Placental epithelial cell (primary cell): ENCODE data around the gene FBXO4. TPM values are rescaled to one million over a fixed set of nuclear protein-coding genes. Genes with fewer than 3 reads are reported as not detected.

ENCODE experiments used
- small RNA-seq: library from RNA; depleted of rRNA; stranded (forward); fragments of <200 nt; gene quantifications from one replicate; pipeline ENCODE3, GENCODE V24; 2012
- total RNA-seq: library from RNA; depleted of rRNA; stranded (reverse); fragments of >200 nt; gene quantifications from 2 replicates; pipeline ENCODE4 v1.2.3, GENCODE V29; 2012

Gene FBXO4
- 9.2 and 14.5 TPM in 2 replicates for total RNA-seq

DNA sequence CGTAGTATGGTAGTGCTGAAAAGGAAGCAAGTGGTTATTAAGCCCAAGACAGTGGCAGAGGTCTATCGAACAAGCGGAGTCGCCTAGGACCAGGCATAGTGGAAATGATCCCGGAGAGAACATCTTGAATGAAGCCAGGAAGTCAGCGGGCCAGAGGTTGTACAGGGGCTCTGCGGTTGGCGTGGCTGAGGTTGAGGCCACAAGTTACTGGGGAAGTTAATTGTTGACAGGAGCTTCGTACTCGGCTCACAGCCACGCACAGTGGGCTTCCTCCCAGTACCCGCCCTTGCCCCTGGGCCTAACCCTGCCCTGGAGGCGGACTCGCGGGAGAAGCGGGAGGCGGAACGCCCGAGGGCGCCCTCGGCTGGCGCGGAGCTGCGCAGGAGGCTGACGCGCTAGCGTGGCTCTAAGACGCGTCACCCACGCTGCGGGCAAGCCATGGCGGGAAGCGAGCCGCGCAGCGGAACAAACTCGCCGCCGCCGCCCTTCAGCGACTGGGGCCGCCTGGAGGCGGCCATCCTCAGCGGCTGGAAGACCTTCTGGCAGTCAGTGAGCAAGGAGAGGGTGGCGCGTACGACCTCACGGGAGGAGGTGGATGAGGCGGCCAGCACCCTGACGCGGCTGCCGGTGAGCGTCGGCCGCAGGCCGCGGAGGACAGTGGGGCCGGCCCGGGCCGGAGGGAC is at the start of gene FBXO4:
FBXO4 (plus strand) TSS at position 410 of the 683 bp plus-strand sequence; CDS start at position 439, 29 bp downstream.

GRCh38 chr5:41903892-41904799 is 20.9 kb upstream of the FBXO4 start, which contains the start of gene RIMOC1:
Gene RIMOC1 (plus strand): TSS chr5:41904344. CDS start chr5:41904368, 24 bp downstream.

Small RNA genes within 50 kb of the gene (small RNA-seq; reads per million reads assigned to genes)
- not detected for gene RF00019

Other genes starting within 250 kb of the FBXO4 start
- 7.9 and 10.1 TPM in 2 replicates for gene OXCT1, start 54.9 kb upstream of the FBXO4 start, total RNA-seq
- gene RIMOC1, start 20.9 kb upstream of the FBXO4 start, total RNA-seq = 13.0 and 23.1 TPM in 2 replicates